Hematopoietic multipotent progenitor cell treated with erythropoietin and hydrocortisone succinate and interleukin-3 and kit ligand, for 8 days (in vitro differentiated cells): Measurements from ENCODE around the gene UTS2R.
"Not testable (repeated sequence)": the region's sequence is repeated elsewhere in the genome, so short reads cannot be mapped to it uniquely, and the experiment has no call there.

Experiments
- DNase-seq: peaks from one replicate; pipeline ENCODE4 v3.0.0-alpha.2; 2015

Gene UTS2R

DNA sequence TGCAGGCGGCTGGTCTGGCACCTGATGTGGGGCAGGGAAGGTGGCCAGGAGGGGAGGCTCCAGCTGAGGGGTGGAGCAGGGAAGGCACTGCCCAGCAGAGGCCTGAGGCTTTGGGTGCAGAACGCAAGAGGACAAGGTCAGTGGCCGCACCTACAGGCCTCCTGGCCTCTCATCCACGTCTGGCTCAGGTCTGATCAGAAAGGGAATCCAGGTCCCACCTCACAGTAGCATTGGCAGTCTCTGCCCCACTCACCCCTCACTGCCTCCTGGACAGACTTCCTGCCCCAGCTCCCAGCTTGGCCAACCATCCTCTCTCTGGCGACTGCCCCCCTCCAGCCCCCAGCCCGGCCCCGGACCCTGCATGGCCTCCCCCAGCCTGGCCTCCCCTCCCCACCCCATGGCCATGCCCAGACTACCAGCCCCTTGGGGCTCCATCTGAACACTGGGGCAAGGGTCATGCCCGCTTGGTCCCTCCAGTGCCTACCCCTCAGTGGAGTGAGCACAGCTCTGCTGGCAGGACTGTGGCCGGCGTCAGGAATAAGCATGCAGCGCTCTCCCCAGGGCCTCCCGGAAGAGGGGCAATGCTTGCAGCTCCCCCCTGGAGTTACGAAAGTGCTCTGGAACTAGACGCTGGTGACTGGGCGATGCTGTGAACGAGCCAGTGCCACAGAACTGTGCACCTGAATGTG lies 4.6 kb downstream of the UTS2R start:
- DNase-seq, result no peak

DNA sequence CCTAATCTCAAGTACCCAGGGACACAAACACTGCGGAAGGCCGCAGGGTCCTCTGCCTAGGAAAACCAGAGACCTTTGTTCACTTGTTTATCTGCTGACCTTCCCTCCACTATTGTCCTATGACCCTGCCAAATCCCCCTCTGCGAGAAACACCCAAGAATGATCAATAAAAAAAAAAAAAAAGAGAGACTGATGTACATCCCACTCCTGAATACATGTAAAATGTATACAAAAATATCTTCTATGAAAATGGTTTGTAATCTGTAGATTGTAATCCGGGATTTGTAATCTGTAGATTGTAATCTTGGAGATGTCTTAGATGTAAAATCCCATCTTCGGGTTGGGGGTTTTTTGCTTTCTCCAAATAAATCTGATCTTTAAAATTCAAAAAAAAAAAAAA lies 5.7 kb downstream of the UTS2R start:
- DNase-seq, result not testable (repeated sequence)

DNA sequence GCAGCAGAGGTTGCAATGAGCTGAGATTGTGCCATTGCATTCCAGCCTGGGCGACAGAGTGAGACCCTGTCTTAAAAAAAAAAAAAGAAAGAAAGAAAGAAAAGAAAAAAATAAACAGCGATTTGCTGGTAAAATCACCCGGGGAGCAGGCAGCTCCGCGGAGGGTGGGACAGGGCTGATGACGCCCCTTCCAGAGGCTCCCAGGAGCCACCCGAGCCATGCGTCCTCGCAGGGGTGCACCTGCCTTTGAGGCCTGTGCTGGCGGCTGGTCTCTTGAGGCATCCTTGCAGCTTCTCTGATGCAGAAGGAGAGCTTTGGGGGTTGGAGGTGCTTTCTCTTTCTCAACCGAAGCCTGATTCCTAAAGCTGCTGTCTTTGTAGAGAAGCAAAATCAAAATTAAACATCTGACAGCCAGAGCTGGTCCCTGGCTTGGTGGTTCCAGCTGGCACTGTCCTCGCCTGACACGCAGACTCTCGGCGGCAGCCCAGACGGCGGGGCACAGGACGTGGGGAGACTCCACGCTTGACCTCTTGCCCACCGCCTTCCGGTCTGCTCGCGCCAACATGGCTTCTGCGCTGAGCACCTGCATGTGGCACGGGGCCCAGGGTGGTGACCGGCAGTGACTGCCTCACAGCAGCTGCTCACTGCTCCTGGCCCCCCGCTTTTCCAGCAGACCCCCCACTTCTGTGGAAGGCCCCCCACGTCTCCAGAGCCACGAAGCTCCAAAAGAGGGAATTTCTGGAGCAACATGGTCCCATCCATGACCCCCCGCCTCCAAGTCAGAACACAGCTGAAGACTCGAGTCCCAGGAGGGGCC lies 6.6 kb downstream of the UTS2R start:
- DNase-seq, result no peak

DNA sequence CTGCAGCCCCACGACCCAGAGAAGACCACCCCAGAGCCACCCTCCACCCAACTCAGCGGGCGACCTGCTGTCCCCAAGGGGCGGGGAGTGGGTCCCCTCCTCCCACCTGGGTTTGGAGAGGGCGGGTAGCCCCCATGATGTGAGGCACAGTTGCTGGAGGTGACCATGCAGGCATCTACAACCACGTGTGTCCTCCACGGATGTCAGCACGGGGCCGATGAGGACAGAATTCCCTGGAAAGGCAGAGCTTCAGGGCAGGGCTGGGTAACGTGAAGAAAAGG lies 7.1 kb downstream of the UTS2R start:
- DNase-seq, result no peak

DNA sequence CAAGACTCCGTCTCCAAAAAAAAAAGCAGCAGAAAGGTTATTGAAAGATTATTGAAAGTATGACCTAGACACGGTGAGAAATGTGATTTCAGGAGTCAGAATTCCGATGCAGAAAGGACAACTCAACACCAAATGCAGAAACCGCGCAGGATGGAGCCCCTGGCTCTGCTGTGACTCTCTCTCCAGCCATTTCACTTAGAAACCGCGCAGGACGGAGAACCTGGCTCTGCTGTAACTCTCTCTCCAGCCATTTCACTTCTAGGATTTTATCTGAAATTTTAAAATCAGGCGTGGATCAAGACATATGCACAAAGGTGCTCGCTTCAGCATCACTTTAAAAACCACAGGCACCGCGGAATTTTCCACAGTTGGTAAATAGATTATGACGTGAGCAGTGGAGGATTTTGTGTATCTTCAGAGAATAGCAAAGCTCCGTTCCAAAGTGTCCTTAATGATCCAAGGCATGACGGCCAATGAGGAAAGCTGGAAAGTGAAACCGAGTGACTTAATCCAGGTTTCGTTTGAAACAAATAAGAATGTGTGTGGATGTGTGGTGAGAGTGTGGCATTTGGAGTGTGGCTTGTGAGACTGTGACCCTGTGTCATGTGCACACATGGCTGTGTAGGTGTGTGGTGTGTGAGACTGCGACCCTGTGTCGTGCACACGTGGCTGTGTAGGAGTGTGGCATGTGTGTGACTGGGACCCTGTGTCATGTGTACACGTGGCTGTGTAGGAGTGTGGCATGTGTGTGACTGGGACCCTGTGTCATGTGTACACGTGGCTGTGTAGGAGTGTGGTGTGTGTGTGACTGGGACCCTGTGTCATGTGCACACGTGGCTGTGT lies 9.5 kb downstream of the UTS2R start:
- DNase-seq, result no peak

DNA sequence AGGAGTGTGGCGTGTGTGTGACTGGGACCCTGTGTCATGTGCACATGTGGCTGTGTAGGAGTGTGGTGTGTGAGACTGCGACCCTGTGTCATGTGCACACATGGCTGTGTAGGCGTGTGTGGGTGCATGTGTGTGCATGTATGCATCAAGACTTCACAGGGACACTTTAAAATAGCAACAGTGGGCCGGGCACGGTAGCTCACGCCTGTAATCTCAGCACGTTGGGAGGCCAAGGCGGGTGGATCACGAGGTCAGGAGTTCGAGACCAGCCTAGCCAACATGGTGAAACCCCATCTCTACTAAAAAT lies 10.1 kb downstream of the UTS2R start:
- not testable (repeated sequence) for DNase-seq

DNA sequence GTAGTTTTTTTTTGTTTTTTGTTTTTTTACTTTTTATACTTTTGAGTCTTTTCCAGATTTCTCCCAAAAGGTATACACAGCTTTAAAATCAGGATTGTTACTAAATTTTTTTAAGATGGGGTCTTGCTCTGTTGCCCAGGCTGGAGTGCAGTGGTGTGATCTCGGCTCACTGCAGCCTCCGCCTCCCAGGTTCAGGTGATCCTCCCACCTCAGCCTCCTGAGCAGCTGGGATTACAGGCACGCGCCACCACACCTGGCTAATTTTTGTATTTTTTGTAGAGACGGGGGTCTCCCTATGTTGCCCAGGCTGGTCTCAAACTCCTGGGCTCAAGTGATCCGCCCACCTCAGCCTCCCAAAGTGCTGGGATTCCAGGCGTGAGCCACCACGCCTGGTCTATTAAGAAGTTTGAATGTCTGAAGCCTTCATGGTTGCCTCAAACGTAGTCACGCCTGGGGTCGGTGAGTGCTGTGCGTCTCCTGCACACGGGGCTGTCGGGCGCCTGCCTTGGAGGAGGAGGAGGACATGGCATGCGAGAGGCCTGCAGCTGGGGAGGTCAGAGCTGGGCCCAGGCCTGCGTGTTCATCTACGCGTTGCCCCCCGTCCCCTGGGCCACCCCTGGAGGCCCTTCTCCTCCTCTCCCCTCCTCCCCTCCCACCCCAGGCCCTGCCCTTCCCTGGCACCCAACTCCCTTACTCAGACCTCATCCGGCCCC lies 10.8 kb downstream of the UTS2R start:
- DNase-seq, result not testable (repeated sequence)

DNA sequence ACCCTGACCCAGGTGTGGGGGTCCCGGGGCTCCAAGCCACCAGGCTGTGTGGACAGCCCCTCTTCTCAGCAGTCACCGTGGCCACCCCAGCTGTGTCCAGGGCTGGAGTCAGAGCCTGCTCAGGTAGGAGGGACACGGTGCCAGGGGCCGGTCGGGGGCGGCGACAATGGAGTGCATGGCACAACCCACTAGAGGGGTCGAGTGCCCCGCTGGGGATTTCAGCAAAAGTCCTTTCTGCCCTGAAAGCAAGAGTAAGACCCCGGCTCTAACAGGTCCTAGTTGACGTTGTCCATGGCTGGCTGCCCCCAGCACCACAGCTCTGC lies 11.3 kb downstream of the UTS2R start:
- no peak for DNase-seq

DNA sequence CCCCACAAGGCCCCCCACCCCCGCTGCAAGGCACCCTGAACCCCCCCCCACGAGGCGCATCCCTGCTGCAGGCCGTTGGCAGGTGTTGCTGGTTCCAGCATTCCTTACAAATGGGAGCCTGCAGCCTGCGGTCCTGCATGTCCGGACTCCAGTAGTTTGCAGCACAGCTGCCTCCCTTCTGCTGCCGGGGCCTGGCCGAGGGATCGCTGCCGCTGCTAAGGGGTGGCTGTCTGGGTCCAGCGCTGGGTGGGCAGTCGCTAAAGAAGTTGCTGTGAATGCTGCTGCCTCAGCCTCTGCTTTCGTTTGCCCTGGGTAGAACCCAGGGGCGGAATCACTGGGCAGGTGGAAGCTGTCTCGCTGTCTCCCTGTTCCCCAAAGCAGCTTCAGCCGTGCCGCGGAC lies 11.8 kb downstream of the UTS2R start:
- DNase-seq, result no peak

DNA sequence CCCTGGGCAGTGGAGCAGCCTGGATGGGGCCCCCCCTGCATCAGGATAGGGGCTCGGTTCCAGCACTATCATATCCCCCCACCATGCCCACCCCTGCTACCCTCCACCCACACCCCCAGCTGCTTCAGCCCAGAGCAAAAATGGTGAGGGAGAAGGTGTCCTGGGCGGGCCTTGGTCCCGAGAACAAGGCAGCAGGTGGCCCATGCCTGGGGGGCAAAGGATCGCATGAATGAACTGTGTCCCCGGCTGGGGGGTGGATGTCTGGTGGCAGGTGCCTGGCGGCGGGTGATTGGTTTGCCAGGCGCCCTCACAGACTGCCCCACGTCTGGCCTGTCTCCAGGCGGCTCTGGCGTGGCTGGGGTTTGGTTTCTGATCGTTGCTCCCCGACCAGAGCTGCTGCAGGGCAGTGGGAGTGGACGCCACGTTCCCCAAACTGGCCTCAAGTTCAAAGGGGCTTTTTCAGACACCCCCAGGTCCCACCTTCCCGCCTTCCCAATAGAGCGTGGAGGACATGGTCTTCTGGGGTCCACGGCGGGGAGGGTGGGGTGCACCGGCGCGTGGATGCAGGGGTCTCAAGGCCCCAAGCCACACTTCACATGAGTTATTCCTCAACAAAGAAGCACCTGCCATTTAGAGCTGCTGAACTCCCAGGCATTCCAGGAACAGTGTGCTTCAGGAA lies 12.6 kb downstream of the UTS2R start:
- DNase-seq, result no peak

DNA sequence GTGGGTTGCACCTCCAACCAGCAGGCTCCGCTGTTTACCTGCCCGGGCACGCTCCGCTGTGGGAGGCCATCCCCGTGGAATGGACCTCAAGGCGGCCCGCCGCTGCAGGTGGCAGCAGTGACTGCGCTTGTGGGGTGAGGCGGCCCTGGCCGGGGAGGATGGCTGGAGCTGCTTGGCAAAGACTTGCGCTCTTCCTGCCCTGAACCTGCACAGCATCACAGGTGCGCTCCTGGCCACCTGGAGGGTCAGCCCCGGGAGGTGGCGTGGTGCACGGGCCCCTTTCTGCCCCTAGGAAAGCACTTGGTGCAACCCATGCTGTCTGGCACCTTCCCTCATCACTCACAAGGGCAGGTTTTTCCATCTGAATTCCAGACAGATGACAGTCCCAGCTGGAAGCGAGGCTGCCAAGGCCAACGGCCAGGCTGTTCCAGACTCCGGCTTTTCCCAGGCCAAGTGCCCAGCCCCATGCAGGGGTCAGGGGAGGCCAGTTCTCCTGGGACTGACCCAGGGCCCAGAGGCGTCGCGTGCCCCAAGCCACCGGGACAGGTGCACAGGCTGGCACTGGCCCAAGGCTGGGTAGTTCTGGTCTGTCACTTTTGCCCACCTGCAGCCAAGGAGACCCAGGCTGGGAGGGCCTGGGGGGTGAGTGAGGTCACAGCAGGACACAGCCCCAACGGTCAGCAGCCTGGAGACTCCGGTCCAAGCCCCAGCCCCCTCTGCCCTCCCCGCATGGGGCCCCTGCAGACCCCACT lies 13.3 kb downstream of the UTS2R start:
- DNase-seq, result no peak

DNA sequence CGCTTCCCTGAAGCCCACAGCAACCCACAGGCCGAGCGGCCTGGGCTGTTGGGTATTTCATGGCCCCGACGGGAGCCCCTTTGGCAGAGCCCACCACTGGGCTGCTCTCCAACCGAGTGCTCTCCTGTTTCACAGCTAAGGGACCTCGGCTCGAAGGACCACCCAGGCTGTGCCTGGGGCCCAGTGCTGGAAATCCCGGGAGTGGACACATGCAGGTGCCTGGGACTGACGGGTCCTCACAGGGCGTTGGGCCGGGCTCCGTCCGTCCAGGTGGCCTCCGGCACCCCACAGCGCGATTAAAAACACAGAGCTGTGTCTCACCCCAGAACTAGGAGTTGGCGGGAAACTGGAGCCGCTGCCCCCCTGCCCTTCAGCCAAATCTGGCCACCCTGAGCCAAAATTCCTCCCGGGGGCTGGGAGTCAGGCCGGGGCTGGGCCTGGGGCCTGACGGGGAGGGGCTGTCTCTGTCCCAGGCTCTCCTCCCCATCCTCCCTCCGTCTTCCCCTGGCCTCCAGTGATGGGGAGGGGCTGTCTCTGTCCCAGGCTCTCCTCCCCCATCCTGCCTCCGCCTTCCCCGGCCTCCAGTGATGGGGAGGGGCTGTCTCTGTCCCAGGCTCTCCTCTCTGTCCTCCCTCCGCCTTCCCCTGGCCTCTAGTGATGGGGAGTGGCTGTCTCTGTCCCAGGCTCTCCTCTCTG lies 14.1 kb downstream of the UTS2R start:
- no peak for DNase-seq

DNA sequence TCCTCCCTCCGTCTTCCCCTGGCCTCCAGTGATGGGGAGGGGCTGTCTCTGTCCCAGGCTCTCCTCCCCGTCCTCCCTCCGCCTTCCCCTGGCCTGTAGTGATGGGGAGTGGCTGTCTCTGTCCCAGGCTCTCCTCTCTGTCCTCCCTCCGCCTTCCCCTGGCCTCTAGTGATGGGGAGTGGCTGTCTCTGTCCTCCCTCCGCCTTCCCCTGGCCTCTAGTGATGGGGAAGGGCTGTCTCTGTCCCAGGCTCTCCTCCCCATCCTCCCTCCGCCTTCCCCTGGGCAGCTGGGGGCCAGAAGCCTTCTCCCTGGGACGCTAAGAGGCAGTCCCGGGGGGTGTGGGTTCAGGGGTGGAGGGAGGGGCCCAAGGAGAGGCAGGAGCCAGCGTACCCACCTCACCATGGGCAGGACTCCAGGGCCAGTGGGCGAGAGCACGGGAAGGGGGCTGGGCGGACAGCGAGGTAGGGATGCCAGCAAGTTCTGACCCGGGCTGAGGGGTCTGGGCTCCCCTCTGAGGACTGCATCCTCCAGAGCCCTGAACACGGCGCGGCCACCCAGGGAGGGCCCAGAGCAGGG lies 14.8 kb downstream of the UTS2R start:
- no peak for DNase-seq

DNA sequence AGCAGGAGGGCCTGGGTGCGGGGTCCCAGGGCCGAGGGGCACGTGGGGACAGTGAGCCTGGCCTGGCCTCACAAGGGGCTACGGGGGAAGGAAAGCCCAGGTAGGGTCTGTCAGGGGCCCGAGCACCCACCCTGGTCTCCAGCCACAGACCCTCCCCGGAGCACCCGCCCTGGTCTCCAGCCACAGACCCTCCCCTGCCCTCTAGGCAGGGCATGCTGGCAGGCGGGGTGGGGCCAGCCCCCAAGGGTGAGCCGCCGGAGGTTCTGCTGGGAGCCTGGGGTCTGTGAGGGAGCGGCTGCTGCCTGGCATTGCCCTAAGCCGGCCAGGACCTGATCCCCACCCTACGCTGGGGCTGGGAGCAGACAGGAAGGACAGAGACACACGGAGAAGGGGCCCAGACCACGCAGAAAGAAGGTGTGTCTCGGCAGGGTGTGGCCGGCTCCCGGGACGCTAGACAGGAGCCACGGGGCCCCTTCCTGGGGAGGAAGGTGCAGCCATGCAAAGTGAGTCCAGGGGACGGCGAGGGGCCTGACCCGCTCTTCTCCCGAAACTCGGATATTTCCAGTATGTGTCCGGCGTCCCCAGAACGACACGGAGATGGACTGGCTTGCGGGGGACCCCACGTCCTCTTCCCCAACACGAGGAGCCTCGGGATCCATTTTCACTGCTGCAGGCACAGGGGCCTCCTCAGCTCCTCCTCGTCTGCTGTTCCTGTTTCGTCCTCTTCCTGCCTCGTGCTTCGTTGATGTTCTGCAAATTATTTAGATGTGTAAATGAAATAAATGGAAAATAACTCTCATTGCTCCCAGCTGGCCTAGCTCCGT lies 15.5 kb downstream of the UTS2R start:
- no peak for DNase-seq

DNA sequence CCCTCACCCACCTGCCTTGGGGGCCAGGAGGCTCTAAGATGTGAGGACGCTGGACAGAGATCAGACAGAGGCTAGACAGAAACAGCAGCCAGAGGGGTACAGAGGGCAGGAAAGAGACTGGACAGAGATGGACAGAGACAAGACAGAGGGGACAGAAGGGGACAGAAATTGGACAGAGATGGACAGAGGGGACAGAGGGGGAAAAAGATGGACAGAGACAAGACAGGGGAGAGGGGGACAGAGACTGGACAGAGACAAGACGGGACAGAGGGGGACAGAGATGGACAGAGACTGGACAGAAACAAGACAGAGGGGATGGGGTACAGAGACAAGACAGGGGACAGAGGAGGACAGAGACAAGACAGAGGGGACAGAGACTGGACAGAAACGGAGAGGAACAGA lies 16.1 kb downstream of the UTS2R start:
- DNase-seq, result no peak

DNA sequence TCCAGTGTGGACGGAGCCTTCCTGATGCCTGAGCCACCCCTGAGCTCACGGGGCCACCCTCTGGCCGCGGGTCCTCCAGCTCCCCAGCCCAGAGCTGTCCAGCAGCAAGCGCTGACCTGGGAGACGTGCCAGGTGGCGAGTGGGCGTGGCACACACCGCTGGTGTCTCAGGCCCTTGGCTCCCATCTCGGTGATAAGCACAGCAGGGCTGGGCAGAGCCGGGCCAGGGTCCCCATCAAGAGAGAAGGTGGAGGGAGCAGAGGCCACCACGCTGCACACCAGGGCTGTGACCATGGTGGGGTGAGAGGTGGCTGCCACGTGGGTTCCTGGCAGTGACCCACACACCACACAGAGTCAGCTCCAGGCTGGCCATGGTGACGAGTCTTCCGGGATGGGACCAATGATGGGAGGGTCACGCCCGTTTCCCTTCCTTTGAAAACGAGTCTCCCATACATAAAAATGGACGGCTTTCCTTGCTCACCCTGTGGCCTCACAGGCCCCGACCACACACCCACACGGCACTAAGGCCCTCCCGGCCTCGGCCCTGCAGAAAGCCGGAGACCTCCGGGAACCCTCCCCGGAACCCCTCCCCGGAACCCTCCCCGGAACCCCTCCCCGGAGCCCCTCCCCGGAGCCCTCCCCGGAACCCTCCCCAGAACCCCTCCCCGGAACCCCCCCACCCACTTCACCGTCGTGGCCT lies 16.8 kb downstream of the UTS2R start:
- DNase-seq, result peak; percentile 14

DNA sequence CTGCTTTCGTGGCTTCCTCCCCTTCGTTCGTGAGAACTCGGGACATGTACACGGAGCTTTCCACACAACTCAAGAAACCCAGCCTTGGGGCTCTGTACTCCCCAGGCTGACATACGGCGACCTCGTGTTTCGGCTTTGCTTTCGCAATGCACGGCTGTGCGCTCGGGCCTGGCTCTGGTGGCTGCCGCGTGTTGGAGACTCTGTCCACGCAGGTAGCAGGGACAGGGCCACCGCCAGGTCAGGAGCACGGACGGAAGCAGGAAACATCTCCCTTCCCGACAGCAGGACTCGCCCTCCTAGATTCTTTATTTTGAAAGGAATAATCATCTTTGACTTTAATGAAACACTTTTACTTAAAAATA lies 17.3 kb downstream of the UTS2R start:
- no peak for DNase-seq

DNA sequence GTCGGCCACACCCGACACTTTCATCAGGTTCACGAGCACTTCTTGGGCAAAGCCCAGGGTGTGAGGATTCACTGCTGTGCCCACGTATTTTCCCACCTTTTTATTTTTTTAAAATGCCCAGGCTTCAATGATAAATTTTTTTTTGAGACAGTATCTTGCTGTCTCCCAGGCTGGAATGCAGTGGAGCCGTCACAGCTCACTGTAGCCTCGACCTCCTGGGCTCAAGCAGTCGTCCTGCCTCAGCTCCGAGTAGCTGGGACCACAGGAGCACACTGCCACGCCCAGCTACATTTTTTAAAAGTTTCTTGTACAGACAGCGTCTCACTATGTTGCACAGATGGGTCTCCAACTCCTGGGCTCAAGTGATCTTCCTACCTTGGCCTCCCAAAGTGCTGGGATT lies 17.8 kb downstream of the UTS2R start:
- DNase-seq, result no peak

DNA sequence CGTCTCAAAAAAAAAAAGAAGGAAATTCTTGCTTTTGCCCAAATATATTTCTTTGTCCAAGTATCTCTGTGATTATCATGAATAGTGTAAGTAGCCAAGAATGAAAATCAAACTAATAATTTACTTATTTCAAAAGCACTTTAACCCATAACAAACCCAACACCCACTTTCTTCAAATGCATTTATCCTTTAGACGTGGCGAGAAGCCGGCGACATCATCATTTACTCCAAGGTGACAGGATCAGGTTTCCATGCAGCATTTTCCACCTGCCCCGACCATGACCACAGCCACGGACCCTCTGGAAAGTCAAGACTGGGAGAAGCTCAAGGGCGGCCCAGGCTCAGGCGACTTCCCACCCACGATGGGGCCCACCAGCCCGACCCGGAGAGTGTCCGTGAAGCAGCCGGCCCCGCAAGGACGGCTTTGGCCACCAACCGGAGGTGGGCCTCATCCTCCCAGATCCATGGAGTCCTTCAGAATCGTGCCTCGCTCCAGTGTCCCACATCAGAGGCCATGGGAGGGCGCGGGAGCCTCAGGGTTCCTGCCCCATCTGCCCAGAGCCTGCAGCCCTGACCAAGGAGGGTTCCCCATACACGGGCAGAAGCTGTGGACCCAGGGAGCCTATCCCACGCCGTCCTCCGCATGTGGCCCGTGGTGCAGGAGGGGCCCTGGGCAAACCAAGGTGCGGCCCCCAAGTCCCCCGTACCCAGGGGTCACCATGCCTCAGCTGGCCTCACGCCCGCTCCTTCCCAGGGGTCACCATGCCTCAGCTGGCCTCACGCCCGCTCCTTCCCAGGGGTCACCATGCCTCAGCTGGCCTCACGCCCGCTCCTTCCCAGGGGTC lies 18.7 kb downstream of the UTS2R start:
- DNase-seq, result no peak
